ENCODE measurements around the gene VPS26C.

- TF ChIP-seq SUZ12 (IDR thresholded peaks at IDR 0.05; ENCODE audit: extremely low read depth, insufficient read depth, insufficient read length) (no peak), YY1 (IDR thresholded peaks at IDR 0.05; ENCODE audit: insufficient read depth, insufficient read length) (no peak)
These were observed 35.5 kb downstream of the VPS26C start for GRCh38 chr21:37231671-37232070.

All from NT2/D1 (cell line).